GM21367 (cell line): ENCODE measurements around the gene GNG7.

ENCODE experiments used
- ATAC-seq: cut with Tn5 transposase; IDR thresholded peaks from one replicate; pipeline ENCODE4 v1.9.1; 2021; ENCODE audit not compliant: unreplicated experiment

The GNG7 gene

GRCh38 chr19:2492870-2493269 lies 209.6 kb downstream of the GNG7 start:
- no peak for ATAC-seq

GRCh38 chr19:2491130-2491801 lies 211.2 kb downstream of the GNG7 start:
- no peak for ATAC-seq

- no peak for ATAC-seq
These were observed 211.8 kb downstream of the GNG7 start for GRCh38 chr19:2490659-2491058.

GRCh38 chr19:2488942-2489731 lies 213.4 kb downstream of the GNG7 start:
- ATAC-seq = no peak

- ATAC-seq = no peak
These were observed 214.0 kb downstream of the GNG7 start for GRCh38 chr19:2488405-2488941.

GRCh38 chr19:2487842-2488241 lies 214.7 kb downstream of the GNG7 start:
- no peak for ATAC-seq

GRCh38 chr19:2487090-2487489 lies 215.4 kb downstream of the GNG7 start:
- no peak for ATAC-seq

GRCh38 chr19:2485428-2485827 lies 217.1 kb downstream of the GNG7 start:
- ATAC-seq = no peak

- ATAC-seq = no peak
These were observed 218.1 kb downstream of the GNG7 start for GRCh38 chr19:2484178-2484937.

GRCh38 chr19:2483484-2484151 lies 218.9 kb downstream of the GNG7 start:
- no peak for ATAC-seq

- ATAC-seq = no peak
These were observed 219.4 kb downstream of the GNG7 start for GRCh38 chr19:2483084-2483483.

GRCh38 chr19:2482354-2483038 lies 220.0 kb downstream of the GNG7 start:
- ATAC-seq = no peak

GRCh38 chr19:2481466-2481865 lies 221.0 kb downstream of the GNG7 start:
- ATAC-seq = no peak

- ATAC-seq = no peak
These were observed 222.8 kb downstream of the GNG7 start for GRCh38 chr19:2479556-2480194.

GRCh38 chr19:2478756-2479555 lies 223.5 kb downstream of the GNG7 start:
- ATAC-seq = no peak

- ATAC-seq = no peak
These were observed 224.2 kb downstream of the GNG7 start for GRCh38 chr19:2478278-2478755.

GRCh38 chr19:2477732-2478191 lies 224.7 kb downstream of the GNG7 start:
- ATAC-seq = no peak

- ATAC-seq = no peak
These were observed 225.3 kb downstream of the GNG7 start for GRCh38 chr19:2477141-2477710.
